Measurements from ENCODE around the gene MTHFD1L. TPM values are rescaled to one million over a fixed set of nuclear protein-coding genes. Genes with fewer than 3 reads are reported as not detected.

The MTHFD1L gene
- total and polyA plus RNA-seq, 2 of the 8 experiments (the other 6 are each of a cell fraction or from before 2014, with no cell fraction given) = 29.2 to 105 TPM

GRCh38 chr6:150929416-150929815 lies 63.9 kb downstream of the MTHFD1L start (continued):
- TF ChIP-seq BCL11A (IDR thresholded peaks at IDR 0.05; ENCODE audit: low read depth in 2 of 2, low read length in 2 of 2) (no peak), TEAD4 (IDR thresholded peaks at IDR 0.05; ENCODE audit: low read depth, low read length) (no peak), POLR2A (IDR thresholded peaks at IDR 0.05; ENCODE audit: control extremely low read depth in 1 of 2, low read depth in 2 of 2, low read length in 2 of 2) (no peak), SIN3A (conservative IDR thresholded peaks at IDR 0.05 in 1 of 2, IDR thresholded peaks at IDR 0.05 in 1 of 2; ENCODE audit: low read depth in 1 of 2, low read length in 2 of 2) (no peak), POLR2AphosphoS5 (IDR thresholded peaks at IDR 0.05; ENCODE audit: low read depth, low read length) (no peak), USF2 (IDR thresholded peaks at IDR 0.05; ENCODE audit: low read length) (no peak), CHD2 (IDR thresholded peaks at IDR 0.05; ENCODE audit: low read length) (no peak)

Data from H1 (cell line).